HT1080 (cell line): Measurements from ENCODE around the gene FTL. TPM values are rescaled to one million over a fixed set of nuclear protein-coding genes. Genes with fewer than 3 reads are reported as not detected.
A peak's percentile ranks its signal among the peaks of the same experiment; 100 is the strongest.
"Not testable (repeated sequence)": the region's sequence is repeated elsewhere in the genome, so short reads cannot be mapped to it uniquely, and the experiment has no call there.

Experiments used
- DNase-seq: peaks from one replicate; pipeline ENCODE4 v3.0.0-alpha.2; 2015; ENCODE audit warnings: low read depth
- polyA plus RNA-seq, 2 experiments: library from polyadenylated mRNA; depleted of rRNA; stranded (reverse); fragments of >200 nt; gene quantifications; 2 replicates each; pipeline ENCODE4 v1.2.3, GENCODE V29; 2015
- total RNA-seq: library from RNA; depleted of rRNA; stranded (reverse); fragments of >200 nt; shearing (Covaris generic); gene quantifications from 2 replicates; pipeline ENCODE4 v1.2.3, GENCODE V29; 2014; rRNA removed

The FTL gene
- 4,284 and 5,930 TPM in 2 replicates for total RNA-seq
- polyA plus RNA-seq (2015; cell fraction: cytosol; rRNA removed) = 2,981 and 3,580 TPM in 2 replicates
- 518 and 527 TPM in 2 replicates for polyA plus RNA-seq (2015; cell fraction: nucleus; rRNA removed)

DNA sequence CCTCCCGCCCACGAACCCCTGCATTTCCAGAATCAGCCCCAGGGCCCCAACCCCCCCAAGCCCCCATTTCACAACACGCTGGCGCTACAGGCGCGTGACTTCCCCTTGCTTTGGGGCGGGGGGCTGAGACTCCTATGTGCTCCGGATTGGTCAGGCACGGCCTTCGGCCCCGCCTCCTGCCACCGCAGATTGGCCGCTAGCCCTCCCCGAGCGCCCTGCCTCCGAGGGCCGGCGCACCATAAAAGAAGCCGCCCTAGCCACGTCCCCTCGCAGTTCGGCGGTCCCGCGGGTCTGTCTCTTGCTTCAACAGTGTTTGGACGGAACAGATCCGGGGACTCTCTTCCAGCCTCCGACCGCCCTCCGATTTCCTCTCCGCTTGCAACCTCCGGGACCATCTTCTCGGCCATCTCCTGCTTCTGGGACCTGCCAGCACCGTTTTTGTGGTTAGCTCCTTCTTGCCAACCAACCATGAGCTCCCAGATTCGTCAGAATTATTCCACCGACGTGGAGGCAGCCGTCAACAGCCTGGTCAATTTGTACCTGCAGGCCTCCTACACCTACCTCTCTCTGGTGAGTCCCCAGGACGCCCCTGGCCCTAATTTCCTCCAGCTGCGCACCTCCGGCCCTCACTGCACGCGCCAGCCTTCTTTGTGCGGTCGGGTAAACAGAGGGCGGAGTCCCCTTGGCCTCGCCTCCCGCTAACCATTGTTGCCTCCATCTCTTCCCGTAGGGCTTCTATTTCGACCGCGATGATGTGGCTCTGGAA lies at the start of gene FTL:
TSS of gene FTL (plus strand) at position 270 of the 766 bp plus-strand sequence. CDS start at position 469, 199 bp downstream.
- peak; percentile 96 for DNase-seq

DNA sequence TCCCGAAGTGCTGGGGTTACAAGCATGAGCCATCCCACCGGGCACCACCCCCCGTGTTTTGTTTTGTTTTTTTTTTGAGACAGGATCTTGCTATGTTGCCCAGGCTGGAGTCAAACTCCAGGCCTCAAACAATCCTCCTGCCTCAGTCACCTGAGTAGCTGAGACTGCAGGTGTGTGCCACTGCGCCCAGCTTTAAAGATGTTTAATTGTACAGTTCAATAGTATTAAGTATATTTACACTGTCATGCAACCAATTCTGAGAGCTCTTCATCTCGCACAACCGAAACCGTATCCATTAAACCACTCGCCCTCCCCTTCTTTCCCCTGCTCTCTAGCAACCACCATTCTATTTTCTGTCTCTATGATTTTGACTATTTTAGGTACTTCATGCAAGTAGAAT lies 49.4 kb upstream of the FTL start:
- DNase-seq = no peak

DNA sequence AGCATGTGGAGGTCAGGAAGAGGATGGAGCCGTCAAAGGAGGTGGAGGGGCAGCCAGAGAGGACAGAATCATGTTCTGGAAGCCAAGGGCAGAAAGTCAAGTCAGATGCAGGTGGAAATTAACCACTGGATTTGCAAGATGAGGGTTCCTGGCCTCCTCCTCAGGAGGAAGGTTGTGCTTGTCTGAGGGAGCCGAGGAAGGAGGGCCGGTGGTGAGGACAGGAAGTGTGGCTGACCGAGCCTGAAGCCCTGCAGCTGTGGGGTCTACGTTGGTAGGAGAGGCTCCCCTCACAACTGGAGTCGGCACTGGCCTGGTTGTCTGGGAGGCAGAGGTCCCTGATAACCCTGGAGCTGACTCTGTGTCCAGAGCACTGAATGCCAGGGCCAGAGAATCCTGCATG lies 47.0 kb upstream of the FTL start:
- DNase-seq = no peak

GRCh38 chr19:48918801-48919247 lies 46.3 kb upstream of the FTL start:
- DNase-seq = peak; percentile 32

- not testable (repeated sequence) for DNase-seq
Observed at GRCh38 chr19:48919271-48919670, 45.8 kb upstream of the FTL start.

DNA sequence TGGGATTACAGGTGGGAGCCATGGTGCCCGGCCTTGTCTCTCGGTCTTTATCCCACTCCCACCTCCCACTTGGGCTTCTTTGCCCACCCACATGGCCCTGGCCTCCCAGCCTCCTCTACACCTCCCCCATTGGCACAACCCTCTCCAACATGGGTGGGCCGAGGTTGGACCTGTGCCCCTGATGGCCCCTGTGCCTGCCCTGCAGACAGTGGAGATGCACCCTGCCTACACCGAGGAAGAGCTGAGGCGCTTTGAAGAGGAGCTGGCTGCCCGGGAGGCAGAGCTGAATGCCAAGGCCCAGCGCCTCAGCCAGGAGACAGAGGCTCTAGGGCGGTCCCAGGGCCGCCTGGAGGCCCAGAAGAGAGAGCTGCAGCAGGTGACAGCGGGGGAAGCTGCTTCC lies 44.2 kb upstream of the FTL start:
- no peak for DNase-seq

- no peak for DNase-seq
Observed at GRCh38 chr19:48921721-48922500, 43.2 kb upstream of the FTL start.

- no peak for DNase-seq
Observed at GRCh38 chr19:48922548-48923490, 42.3 kb upstream of the FTL start.

GRCh38 chr19:48925240-48925843 lies 39.8 kb upstream of the FTL start:
- DNase-seq = peak; percentile 94

DNA sequence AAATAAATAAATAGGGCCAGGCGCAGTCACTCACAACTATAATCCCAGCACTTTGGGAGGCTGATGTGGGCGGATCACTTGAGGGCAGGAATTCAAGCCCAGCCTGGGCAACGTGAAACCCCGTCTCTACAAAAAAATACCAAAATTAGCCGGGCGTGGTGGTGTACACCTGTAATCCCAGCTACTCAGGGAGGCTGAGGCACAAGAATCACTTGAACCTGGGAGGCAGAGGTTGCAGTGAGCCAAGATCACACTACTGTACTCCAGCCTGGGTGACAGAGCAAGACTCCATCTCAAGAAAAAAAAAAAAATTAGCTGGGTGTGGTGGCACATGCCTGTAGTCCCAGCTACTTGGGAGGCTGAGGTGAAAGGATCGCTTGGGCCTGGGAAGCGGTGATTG lies 39.2 kb upstream of the FTL start:
- DNase-seq = not testable (repeated sequence)

DNA sequence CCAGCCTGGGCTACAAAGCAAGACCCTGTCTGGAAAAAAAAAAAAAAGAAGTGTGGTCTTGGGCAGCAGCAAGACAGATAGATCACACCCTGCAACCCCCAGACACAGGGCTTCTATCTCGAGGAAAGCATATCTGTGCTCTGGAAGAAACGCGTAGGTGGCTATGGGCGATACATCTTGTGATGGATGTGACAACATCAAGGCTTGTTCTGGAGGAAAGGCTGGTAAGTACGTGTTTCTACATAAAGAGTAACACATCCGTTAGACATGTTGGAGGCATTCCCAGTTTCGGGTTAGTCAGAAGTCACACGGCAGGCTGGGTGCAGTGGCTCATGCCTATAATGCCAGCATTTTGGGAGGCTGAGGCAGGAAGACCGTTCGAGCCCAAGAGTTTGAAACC lies 38.2 kb upstream of the FTL start:
- DNase-seq = peak; percentile 91

DNA sequence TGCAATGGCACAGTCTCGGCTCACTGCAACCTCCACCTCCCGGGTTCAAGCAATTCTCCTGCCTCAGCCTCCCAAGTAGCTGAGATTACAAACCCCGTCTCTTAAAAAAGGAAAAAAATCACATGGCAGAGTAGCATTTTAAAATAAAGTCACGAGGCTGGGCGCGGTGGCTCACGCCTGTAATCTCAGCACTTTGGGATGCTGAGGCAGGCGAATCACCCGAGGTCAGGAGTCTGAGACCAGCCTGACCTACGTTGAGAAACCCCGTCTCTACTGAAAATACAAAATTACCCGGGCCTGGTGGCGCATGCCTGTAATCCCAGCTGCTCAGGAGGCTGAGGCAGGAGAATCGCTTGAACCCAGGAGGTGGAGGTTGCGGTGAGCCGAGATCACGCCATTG lies 37.4 kb upstream of the FTL start:
- not testable (repeated sequence) for DNase-seq

- no peak for DNase-seq
Observed at GRCh38 chr19:48928164-48929025, 36.7 kb upstream of the FTL start.

- DNase-seq = peak; percentile 28
Observed at GRCh38 chr19:48933382-48933932, 31.7 kb upstream of the FTL start, which contains the start of gene DHDH. TSS of gene DHDH (plus strand) at chr19:48933699. CDS start at chr19:48933722, 23 bp downstream.

DNA sequence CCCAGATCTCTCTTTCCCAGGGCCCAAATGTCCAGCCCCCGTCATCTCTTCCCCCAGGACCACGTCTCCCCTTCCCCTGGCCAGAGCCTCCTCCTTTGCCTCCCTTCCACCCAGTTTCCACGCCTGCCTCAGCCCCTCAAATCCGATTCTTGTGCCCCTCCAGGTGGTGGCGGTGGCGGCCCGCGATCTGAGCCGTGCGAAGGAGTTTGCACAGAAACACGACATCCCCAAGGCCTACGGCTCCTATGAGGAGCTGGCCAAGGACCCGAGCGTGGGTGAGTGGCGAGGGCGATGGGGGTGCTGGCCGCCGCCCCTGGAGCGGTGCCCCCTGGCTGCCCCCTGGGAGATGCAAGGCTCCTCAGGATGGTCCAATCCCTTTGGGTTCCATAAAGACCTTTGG lies 30.3 kb upstream of the FTL start:
- no peak for DNase-seq

DNA sequence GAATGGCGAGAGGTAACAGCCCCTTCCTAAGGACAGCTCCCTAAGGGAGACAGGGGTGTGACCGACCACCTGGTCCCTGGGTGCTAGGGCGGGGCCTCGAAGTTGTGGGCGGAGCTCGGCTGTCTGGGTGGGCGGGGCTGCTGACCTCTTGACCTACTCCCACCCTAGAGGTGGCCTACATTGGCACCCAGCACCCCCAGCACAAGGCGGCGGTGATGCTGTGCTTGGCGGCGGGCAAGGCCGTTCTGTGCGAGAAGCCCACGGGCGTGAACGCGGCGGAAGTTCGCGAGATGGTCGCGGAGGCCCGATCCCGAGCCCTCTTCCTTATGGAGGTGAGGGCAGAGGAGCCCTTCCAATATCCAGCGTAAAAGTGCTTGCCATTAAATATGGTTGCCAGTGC lies 29.2 kb upstream of the FTL start:
- DNase-seq = no peak

GRCh38 chr19:48938256-48938655 lies 26.9 kb upstream of the FTL start:
- no peak for DNase-seq

DNA sequence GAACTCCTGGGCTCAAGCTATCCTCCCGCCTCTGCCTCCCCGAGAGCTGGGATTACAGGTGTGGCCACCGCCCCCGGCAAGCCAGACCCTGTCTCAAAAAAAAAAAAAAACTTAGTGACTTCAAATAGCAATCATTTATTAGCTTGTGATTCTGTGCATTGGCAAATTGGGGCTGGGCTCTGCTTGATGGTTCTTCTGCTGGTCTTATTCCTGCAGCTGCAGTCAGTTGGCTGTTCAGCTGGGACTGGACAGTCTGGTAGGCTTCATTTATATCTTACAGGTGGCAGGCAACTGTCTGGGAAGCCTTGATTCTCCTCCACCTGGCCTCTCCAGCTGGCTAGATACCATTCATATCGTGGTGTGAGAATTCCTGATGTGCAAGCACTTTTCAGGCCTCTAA lies 24.2 kb upstream of the FTL start:
- no peak for DNase-seq

DNA sequence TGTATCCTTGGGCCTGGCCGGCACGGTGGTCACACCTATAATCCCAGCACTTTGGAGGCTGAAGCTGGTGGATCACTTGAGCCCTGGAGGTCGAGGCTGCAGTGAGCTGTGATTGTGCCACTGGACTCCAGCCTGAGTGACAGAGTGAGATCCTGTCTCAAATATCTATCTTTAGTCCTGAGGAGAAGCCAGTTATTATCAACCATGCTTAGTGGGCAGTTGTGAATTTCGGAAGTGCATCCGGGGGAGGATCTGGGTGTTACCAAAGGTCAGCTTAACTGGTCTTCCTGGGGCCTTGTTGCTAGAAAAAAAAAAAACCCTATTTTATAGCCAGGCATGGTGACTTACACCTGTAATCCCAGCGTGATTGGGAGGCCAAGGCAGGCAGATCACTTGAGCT lies 22.0 kb upstream of the FTL start:
- no peak for DNase-seq
